VCaP (cell line): ENCODE data around the gene GTF2A1.
"Not testable (repeated sequence)": the region's sequence is repeated elsewhere in the genome, so short reads cannot be mapped to it uniquely, and the experiment has no call there.

ENCODE experiments used
- H3K27ac ChIP-seq: fragments of 450-650 bp; 2 replicates; pipeline ENCODE4 v1.5.1; 2017
- CTCF ChIP-seq: fragments of 450-650 bp; conservative IDR thresholded peaks from 2 replicates; pipeline ENCODE4 v1.5.1; 2017; ENCODE audit warnings: mild to moderate bottlenecking, moderate library complexity

GTF2A1 gene

GRCh38 chr14:81224222-81224621 is 3.5 kb upstream of the GTF2A1 start:
- no peak overlapping the region for H3K27ac ChIP-seq
- TF ChIP-seq CTCF = no peak

GRCh38 chr14:81223788-81224187 is 3.0 kb upstream of the GTF2A1 start:
- H3K27ac ChIP-seq = not testable (repeated sequence)

- TF ChIP-seq CTCF = no peak
- peak overlapping the region; percentile 96; the same call in 1 of the 2 replicates for H3K27ac ChIP-seq
These were observed 1.9 kb upstream of the GTF2A1 start for GRCh38 chr14:81222691-81223090.

- TF ChIP-seq CTCF = no peak
- H3K27ac ChIP-seq = peak overlapping the region; percentile 96
These were observed 1.4 kb upstream of the GTF2A1 start for GRCh38 chr14:81222126-81222525.

GRCh38 chr14:81221579-81222102 is 882 bp upstream of the GTF2A1 start:
- H3K27ac ChIP-seq = peak overlapping the region; percentile 96

GRCh38 chr14:81220580-81220829 is 254 bp downstream of the GTF2A1 start:
- H3K27ac ChIP-seq = peak overlapping the region; percentile 96
- TF ChIP-seq CTCF = no peak

More at GRCh38 chr14:81221579-81222102, 882 bp upstream of the GTF2A1 start:
- no peak for TF ChIP-seq CTCF

GRCh38 chr14:81219759-81220579 is 790 bp downstream of the GTF2A1 start:
- TF ChIP-seq CTCF = no peak

GRCh38 chr14:81219210-81219758 is 1.5 kb downstream of the GTF2A1 start:
- no peak for TF ChIP-seq CTCF
- peak overlapping the region; percentile 96 for H3K27ac ChIP-seq

More at GRCh38 chr14:81219759-81220579, 790 bp downstream of the GTF2A1 start:
- peak overlapping the region; percentile 96 for H3K27ac ChIP-seq
